SK-N-MC (cell line): ENCODE data around the gene NRN1.
"Not testable (repeated sequence)": the region's sequence is repeated elsewhere in the genome, so short reads cannot be mapped to it uniquely, and the experiment has no call there.

Source experiments
- DNase-seq: peaks from one replicate; pipeline ENCODE4 v3.0.0-alpha.2; 2011; ENCODE audit warnings: low read depth, low spot score
- H3K27ac ChIP-seq: fragments of 200-600 bp; sonication (generic); 2 replicates; pipeline ENCODE4 v1.5.1; 2016; ENCODE audit warnings: mixed run types
- H3K36me3 ChIP-seq: fragments of 200-600 bp; sonication (generic); 2 replicates; pipeline ENCODE4 v1.6.1; 2017; ENCODE audit warnings: antibody characterized with exemption, low read length, mixed read lengths; ENCODE audit not compliant: insufficient read depth
- H3K4me3 ChIP-seq: fragments of 200-600 bp; sonication (generic); 2 replicates; pipeline ENCODE4 v1.5.1; 2016
- H3K9ac ChIP-seq: fragments of 200-600 bp; sonication (generic); 2 replicates; pipeline ENCODE4 v1.8.0; 2017; ENCODE audit warnings: mixed run types, mixed read lengths; ENCODE audit not compliant: insufficient read length
- H3K9me3 ChIP-seq: fragments of 200-600 bp; sonication (generic); 2 replicates; pipeline ENCODE4 v1.6.1; 2017; ENCODE audit warnings: low read depth, mild to moderate bottlenecking, antibody characterized with exemption, low read length, moderate library complexity, mixed read lengths
- EZH2 ChIP-seq: fragments of 200-600 bp; sonication (generic); IDR thresholded peaks from one replicate; pipeline ENCODE4 v1.6.1; 2017; ENCODE audit warnings: antibody characterized with exemption
- FOXP2 ChIP-seq: optimal IDR thresholded peaks from 2 replicates; pipeline ENCODE3; 2011; ENCODE audit warnings: mild to moderate bottlenecking, moderate library complexity; ENCODE audit not compliant: insufficient read depth; ENCODE audit errors: extremely low read length, control extremely low read depth
- POLR2AphosphoS5 ChIP-seq: IDR thresholded peaks from 2 replicates; pipeline ENCODE4 v1.6.1; 2012; ENCODE audit warnings: mild to moderate bottlenecking, low read depth, low read length, borderline replicate concordance

The NRN1 gene

GRCh38 chr6:5979650-5980420, 26.9 kb downstream of the NRN1 start:
- Histone ChIP-seq H3K27ac (no peak overlapping the region), H3K9ac (no peak overlapping the region), H3K4me3 (no peak overlapping the region), H3K36me3 (no peaks in the 10 kb centered on the region), H3K9me3 (no peaks in the 10 kb centered on the region)
- DNase-seq = no peak
- TF ChIP-seq FOXP2 (no peak), POLR2AphosphoS5 (no peak), EZH2 (no peak)

GRCh38 chr6:5976811-5977210, 29.9 kb downstream of the NRN1 start:
- H3K27ac ChIP-seq = no peak overlapping the region
- no peak for TF ChIP-seq POLR2AphosphoS5
- TF ChIP-seq FOXP2 = no peak
- TF ChIP-seq EZH2 = no peak
- H3K9me3 ChIP-seq = no peaks in the 10 kb centered on the region
- no peak overlapping the region for H3K9ac ChIP-seq
- no peak for DNase-seq
- H3K36me3 ChIP-seq = no peaks in the 10 kb centered on the region
- H3K4me3 ChIP-seq = no peak overlapping the region

DNA sequence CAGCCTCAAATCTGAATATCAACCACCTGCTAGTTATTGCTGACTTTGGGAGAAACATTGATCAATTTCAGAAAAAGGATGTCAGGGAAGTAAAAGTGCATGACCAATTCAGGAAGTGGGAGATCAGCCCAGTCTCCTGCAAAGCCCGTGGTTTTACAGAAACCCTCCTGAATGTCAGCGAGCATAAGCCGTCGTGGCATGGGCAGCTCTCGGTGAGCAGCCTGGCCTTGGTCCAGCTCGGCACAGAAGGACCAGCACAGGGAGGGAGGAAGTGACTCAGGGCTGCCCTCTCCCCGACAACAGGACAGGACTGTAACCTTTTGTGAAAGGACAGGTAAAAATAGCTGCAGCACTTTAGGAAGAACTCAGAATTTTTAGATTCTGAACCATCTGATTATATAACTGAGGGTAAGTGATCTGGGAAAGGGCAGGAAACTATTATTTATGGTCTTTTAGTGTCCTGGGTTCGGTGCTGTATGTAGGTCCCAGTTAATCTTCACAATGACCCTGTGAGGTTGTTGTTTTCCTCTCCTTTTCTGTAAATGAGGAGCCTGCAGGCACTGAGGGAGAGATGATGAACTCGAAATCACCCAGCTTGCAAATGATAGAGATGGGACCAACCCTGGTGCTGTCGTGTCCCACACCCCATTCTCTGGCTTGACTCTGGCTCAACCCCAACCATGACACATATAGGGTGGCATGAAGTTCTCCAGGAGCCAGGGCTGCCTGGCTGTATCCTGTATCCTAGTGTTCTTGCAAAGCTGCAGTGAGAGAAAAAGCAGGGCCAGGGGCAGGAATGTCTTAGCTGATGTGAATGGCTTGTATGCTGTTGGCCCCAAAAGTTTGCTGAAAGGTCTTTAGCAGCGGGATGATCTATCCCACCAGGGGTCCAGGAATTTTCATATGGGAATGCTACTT, 37.6 kb downstream of the NRN1 start:
- H3K27ac ChIP-seq = no peak overlapping the region
- TF ChIP-seq POLR2AphosphoS5 (no peak), FOXP2 (no peak), EZH2 (no peak)
- H3K4me3 ChIP-seq = no peak overlapping the region
- H3K9me3 ChIP-seq = no peaks in the 10 kb centered on the region
- no peaks in the 10 kb centered on the region for H3K36me3 ChIP-seq
- no peak overlapping the region for H3K9ac ChIP-seq
- DNase-seq = no peak

DNA sequence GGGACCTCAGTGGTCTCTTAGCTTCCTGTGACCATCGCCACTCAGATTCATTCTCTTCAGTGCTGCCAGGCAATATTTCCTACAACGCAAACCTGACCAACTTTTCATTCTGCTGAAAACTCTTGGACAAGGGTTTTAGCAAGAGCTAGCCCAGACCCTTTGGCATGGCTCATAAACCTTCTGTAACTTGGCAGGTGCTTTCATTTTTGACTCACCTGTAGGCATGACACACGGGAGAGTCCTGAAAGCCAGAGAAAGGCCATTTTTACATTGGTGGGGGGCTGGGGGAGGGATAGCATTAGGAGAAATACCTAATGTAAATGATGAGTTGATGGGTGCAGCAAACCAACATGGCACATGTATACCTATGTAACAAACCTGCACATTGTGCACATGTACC, 38.7 kb downstream of the NRN1 start:
- H3K9me3 ChIP-seq, DNase-seq, H3K36me3 ChIP-seq: not testable (repeated sequence)

GRCh38 chr6:5967594-5967993, 39.1 kb downstream of the NRN1 start:
- no peak overlapping the region for H3K9ac ChIP-seq
- DNase-seq = no peak
- TF ChIP-seq EZH2 (no peak), FOXP2 (no peak), POLR2AphosphoS5 (no peak)
- H3K36me3 ChIP-seq = no peaks in the 10 kb centered on the region
- no peak overlapping the region for H3K27ac ChIP-seq
- H3K4me3 ChIP-seq = no peak overlapping the region
- H3K9me3 ChIP-seq = no peaks in the 10 kb centered on the region

More for the DNA sequence above, 38.7 kb downstream of the NRN1 start:
- H3K9ac ChIP-seq, H3K27ac ChIP-seq, H3K4me3 ChIP-seq: not testable (repeated sequence)

- TF ChIP-seq FOXP2 = no peak
Measured at GRCh38 chr6:5962794-5963193, 43.9 kb downstream of the NRN1 start.

GRCh38 chr6:5961836-5962235, 44.9 kb downstream of the NRN1 start:
- no peaks in the 10 kb centered on the region for H3K36me3 ChIP-seq
- H3K9ac ChIP-seq = no peak overlapping the region
- TF ChIP-seq EZH2 = no peak
- no peak for TF ChIP-seq FOXP2
- no peak for TF ChIP-seq POLR2AphosphoS5
- DNase-seq = no peak
- H3K9me3 ChIP-seq = no peaks in the 10 kb centered on the region
- H3K27ac ChIP-seq = no peak overlapping the region
- no peak overlapping the region for H3K4me3 ChIP-seq

More at GRCh38 chr6:5962794-5963193, 43.9 kb downstream of the NRN1 start:
- Histone ChIP-seq H3K9me3 (no peaks in the 10 kb centered on the region), H3K27ac (no peak overlapping the region), H3K9ac (no peak overlapping the region), H3K36me3 (no peaks in the 10 kb centered on the region), H3K4me3 (no peak overlapping the region)
- DNase-seq = no peak

- no peaks in the 10 kb centered on the region for H3K9me3 ChIP-seq
- DNase-seq = no peak
- H3K36me3 ChIP-seq = no peaks in the 10 kb centered on the region
- H3K27ac ChIP-seq = no peak overlapping the region
- H3K9ac ChIP-seq = no peak overlapping the region
- H3K4me3 ChIP-seq = no peak overlapping the region
- TF ChIP-seq EZH2 = no peak
Measured at GRCh38 chr6:5960456-5960855, 46.3 kb downstream of the NRN1 start.
